Breast epithelium (tissue), 3 donors: Measurements from ENCODE around the gene HOXB2.

ENCODE experiments used
- POLR2A ChIP-seq: fragments of 450-650 bp; IDR thresholded peaks from one replicate; pipeline ENCODE4 v1.6.1; 2016; ENCODE audit warnings: antibody characterized with exemption, mild to moderate bottlenecking, moderate library complexity
- POLR2AphosphoS5 ChIP-seq, 3 donors: sonication (generic); formaldehyde crosslinking; IDR thresholded peaks; one replicate each; pipeline ENCODE4 v1.6.1; 2017; ENCODE audit warnings: antibody characterized with exemption in 3 of 3
- TF ChIP-seq, protein P1 (sequence below), 3 donors: fragments of 450-650 bp; IDR thresholded peaks; one replicate each; pipeline ENCODE4 v1.5.1; 2016 to 2017; ENCODE audit warnings: antibody characterized with exemption in 3 of 3, mild to moderate bottlenecking in 3 of 3, moderate library complexity in 3 of 3

DNA sequence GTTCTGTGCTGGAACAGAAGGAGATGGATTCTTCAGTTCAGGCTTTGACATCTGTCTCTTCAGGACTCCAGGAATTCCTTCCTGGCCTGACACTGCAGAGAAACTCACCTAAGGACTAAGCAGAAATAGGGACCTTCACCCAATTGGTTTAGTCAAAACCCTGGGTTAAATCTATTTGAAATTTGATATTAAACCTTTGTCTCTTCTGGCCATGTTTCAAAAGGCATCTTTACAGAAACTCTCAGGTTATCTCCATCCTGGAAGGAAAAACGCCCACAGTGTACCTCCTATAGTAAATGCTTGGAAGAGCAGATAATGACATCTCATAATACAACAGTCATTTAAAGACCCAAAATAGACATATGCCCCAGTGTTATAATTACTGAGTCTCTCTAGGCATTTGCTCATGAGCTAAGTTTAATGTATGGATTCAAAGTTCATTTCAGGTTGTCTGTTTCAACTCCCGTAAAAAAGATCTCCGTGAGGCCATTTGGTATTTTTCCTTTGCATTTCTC is 38.9 kb upstream of the HOXB2 start:
- TF ChIP-seq POLR2A (no peak), POLR2AphosphoS5 (IDR thresholded peaks at IDR 0.05) (no peak)
- TF ChIP-seq, protein P1, sequence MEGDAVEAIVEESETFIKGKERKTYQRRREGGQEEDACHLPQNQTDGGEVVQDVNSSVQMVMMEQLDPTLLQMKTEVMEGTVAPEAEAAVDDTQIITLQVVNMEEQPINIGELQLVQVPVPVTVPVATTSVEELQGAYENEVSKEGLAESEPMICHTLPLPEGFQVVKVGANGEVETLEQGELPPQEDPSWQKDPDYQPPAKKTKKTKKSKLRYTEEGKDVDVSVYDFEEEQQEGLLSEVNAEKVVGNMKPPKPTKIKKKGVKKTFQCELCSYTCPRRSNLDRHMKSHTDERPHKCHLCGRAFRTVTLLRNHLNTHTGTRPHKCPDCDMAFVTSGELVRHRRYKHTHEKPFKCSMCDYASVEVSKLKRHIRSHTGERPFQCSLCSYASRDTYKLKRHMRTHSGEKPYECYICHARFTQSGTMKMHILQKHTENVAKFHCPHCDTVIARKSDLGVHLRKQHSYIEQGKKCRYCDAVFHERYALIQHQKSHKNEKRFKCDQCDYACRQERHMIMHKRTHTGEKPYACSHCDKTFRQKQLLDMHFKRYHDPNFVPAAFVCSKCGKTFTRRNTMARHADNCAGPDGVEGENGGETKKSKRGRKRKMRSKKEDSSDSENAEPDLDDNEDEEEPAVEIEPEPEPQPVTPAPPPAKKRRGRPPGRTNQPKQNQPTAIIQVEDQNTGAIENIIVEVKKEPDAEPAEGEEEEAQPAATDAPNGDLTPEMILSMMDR (IDR thresholded peaks at IDR 0.05) = no peak
